PFSK-1 (cell line): ENCODE results near the gene KTN1.

Experiments
- FOXP2 ChIP-seq: optimal IDR thresholded peaks from 2 replicates; pipeline ENCODE3; 2011; ENCODE audit warnings: borderline replicate concordance, control low read depth, inconsistent platforms; ENCODE audit not compliant: insufficient read depth; ENCODE audit errors: extremely low read length, extremely low read depth
- POLR2AphosphoS5 ChIP-seq: IDR thresholded peaks from 2 replicates; pipeline ENCODE4 v1.6.1; 2012; ENCODE audit warnings: low read depth, mild to moderate bottlenecking, control low read depth, low read length, moderate library complexity
- SIN3A ChIP-seq: IDR thresholded peaks from 2 replicates; pipeline ENCODE4 v1.6.1; 2012; ENCODE audit warnings: mild to moderate bottlenecking, low read length, moderate library complexity, borderline replicate concordance; ENCODE audit not compliant: insufficient read depth
- TAF1 ChIP-seq: IDR thresholded peaks from 2 replicates; pipeline ENCODE4 v1.6.1; 2012; ENCODE audit warnings: low read length, control low read depth, borderline replicate concordance; ENCODE audit not compliant: insufficient read depth
- TF ChIP-seq, protein P1 (sequence below), 2 experiments: IDR thresholded peaks; 2 replicates each; pipeline versions ENCODE4 v1.6.1 to v1.8.0; 2011 to 2012; ENCODE audit warnings: low read depth in 2 of 2, low read length in 2 of 2, control low read depth in 1 of 2, inconsistent platforms in 1 of 2, mild to moderate bottlenecking in 1 of 2, moderate library complexity in 1 of 2; ENCODE audit not compliant: insufficient read depth in 1 of 2

DNA sequence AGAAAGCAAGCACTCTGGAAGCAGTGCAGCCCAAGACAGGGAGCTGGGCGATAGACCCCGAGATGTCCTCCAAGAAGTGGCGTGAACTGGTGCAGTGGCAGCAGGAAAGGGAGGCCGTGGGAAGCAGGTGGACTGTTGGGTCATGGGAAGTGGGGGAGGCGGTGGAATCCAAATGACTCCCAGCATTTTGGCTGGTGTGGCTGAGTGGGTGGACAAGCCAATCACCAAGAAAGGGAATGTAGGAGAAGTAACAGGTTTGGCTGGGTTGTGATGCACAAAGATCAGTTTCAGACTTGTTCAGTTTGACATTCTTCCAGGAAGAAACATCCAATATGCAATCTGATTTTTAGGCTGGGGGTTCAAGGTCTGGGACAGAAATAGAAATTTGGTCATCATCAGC is 46.0 kb upstream of the KTN1 start:
- no peak for TF ChIP-seq SIN3A
- TF ChIP-seq POLR2AphosphoS5 = no peak
- TF ChIP-seq TAF1 = no peak
- TF ChIP-seq, protein P1, sequence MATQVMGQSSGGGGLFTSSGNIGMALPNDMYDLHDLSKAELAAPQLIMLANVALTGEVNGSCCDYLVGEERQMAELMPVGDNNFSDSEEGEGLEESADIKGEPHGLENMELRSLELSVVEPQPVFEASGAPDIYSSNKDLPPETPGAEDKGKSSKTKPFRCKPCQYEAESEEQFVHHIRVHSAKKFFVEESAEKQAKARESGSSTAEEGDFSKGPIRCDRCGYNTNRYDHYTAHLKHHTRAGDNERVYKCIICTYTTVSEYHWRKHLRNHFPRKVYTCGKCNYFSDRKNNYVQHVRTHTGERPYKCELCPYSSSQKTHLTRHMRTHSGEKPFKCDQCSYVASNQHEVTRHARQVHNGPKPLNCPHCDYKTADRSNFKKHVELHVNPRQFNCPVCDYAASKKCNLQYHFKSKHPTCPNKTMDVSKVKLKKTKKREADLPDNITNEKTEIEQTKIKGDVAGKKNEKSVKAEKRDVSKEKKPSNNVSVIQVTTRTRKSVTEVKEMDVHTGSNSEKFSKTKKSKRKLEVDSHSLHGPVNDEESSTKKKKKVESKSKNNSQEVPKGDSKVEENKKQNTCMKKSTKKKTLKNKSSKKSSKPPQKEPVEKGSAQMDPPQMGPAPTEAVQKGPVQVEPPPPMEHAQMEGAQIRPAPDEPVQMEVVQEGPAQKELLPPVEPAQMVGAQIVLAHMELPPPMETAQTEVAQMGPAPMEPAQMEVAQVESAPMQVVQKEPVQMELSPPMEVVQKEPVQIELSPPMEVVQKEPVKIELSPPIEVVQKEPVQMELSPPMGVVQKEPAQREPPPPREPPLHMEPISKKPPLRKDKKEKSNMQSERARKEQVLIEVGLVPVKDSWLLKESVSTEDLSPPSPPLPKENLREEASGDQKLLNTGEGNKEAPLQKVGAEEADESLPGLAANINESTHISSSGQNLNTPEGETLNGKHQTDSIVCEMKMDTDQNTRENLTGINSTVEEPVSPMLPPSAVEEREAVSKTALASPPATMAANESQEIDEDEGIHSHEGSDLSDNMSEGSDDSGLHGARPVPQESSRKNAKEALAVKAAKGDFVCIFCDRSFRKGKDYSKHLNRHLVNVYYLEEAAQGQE (IDR thresholded peaks at IDR 0.05; ENCODE audit: insufficient read depth in 1 of 2, low read depth in 2 of 2, low read length in 2 of 2) = no peak
- no peak for TF ChIP-seq FOXP2
